Osteocyte (in vitro differentiated cells): ENCODE measurements around the gene NCOA3. TPM values are rescaled to one million over a fixed set of nuclear protein-coding genes. Genes with fewer than 3 reads are reported as not detected.

Experiments used
- DNase-seq: peaks from one replicate; pipeline ENCODE4 v3.0.0; 2021; ENCODE audit warnings: mixed read lengths; ENCODE audit not compliant: unreplicated experiment; ENCODE audit errors: extremely low spot score
- H3K27ac Mint-ChIP-seq: one replicate; pipeline ENCODE4 v1.8.0; 2021; ENCODE audit warnings: mild to moderate bottlenecking, mixed read lengths; ENCODE audit not compliant: unreplicated experiment
- H3K27me3 Mint-ChIP-seq: one replicate; pipeline ENCODE4 v1.8.0; 2021; ENCODE audit warnings: mixed read lengths; ENCODE audit not compliant: unreplicated experiment
- H3K36me3 Mint-ChIP-seq: one replicate; pipeline ENCODE4 v1.8.0; 2021; ENCODE audit warnings: mixed read lengths; ENCODE audit not compliant: unreplicated experiment
- H3K4me1 Mint-ChIP-seq: one replicate; pipeline ENCODE4 v1.8.0; 2021; ENCODE audit warnings: mixed read lengths; ENCODE audit not compliant: unreplicated experiment
- H3K4me3 Mint-ChIP-seq: one replicate; pipeline ENCODE4 v1.8.0; 2021; ENCODE audit warnings: mild to moderate bottlenecking, moderate library complexity, mixed read lengths; ENCODE audit not compliant: unreplicated experiment
- H3K9me3 Mint-ChIP-seq: one replicate; pipeline ENCODE4 v1.8.0; 2021; ENCODE audit warnings: mixed read lengths; ENCODE audit not compliant: unreplicated experiment
- total RNA-seq: library from RNA; stranded (reverse); gene quantifications from 2 replicates; pipeline ENCODE4 v1.2.1, GENCODE V29; 2021
- TF ChIP-seq, protein P1 (sequence below): fragments of 200-600 bp; sonication (generic); IDR thresholded peaks from 2 replicates; pipeline ENCODE4 v1.5.0; 2021; ENCODE audit warnings: antibody characterized with exemption, mild to moderate bottlenecking, moderate library complexity

Gene NCOA3
- total RNA-seq, 1 donor from 2014 or later = 75.9 TPM

DNA sequence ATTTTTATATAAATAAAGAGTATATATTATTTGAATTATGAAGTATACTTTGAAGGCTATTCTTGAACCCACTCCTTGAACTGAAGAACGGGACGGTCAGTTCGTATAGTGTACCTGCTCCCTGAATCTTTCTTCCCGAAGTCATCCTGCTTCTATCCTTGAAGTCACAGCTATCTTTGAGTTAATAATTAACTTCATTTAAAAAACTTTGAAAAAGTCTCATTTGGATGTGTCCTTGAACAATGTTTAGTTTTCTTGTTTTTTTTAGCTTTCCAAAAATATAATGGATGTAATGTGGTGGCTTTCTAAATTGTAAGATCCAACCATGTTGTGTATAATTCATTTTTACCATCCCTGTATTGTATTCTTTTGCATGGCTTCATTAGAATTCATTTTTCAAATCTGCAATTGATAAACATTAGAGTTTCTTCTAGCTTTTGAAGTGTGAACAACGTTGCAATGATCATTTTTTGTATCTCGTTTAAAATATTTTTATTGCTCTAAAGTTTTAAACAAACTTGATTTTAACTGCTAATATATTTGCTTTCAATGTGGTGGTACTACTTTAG is 94.4 kb downstream of the NCOA3 start:
- Mint-ChIP-seq H3K36me3 (peaks cover 11% of the 10 kb centered on the region), H3K27ac (no peak overlapping the region), H3K4me1 (peaks cover 26% of the 10 kb centered on the region), H3K4me3 (no peak overlapping the region), H3K27me3 (no peaks in the 10 kb centered on the region), H3K9me3 (no peaks in the 10 kb centered on the region)
- DNase-seq = no peak
- TF ChIP-seq, protein P1, sequence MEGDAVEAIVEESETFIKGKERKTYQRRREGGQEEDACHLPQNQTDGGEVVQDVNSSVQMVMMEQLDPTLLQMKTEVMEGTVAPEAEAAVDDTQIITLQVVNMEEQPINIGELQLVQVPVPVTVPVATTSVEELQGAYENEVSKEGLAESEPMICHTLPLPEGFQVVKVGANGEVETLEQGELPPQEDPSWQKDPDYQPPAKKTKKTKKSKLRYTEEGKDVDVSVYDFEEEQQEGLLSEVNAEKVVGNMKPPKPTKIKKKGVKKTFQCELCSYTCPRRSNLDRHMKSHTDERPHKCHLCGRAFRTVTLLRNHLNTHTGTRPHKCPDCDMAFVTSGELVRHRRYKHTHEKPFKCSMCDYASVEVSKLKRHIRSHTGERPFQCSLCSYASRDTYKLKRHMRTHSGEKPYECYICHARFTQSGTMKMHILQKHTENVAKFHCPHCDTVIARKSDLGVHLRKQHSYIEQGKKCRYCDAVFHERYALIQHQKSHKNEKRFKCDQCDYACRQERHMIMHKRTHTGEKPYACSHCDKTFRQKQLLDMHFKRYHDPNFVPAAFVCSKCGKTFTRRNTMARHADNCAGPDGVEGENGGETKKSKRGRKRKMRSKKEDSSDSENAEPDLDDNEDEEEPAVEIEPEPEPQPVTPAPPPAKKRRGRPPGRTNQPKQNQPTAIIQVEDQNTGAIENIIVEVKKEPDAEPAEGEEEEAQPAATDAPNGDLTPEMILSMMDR = no peak

DNA sequence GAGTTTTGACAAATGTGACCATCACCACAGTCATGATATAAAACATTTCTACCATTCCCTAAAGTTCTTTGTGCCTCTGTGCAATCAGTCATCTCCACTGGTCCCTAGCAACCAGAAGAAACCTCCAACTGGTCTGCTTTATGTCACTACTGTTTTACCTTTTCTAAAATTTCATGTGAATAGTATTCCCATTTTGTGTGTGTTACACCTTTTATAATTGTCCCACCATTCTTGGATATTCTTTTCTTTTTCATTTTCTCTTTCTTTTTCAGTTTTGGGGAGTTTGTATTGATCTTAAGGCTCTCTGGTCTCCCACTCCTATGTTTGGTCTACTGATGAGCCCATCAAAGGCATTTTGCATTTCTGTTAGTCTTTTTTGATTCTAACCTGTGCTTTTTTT is 95.4 kb downstream of the NCOA3 start:
- DNase-seq = no peak
- H3K4me3 Mint-ChIP-seq = no peak overlapping the region
- TF ChIP-seq, protein P1 = no peak
- H3K4me1 Mint-ChIP-seq = peaks cover 22% of the 10 kb centered on the region
- H3K36me3 Mint-ChIP-seq = peaks cover 4% of the 10 kb centered on the region
- no peaks in the 10 kb centered on the region for H3K27me3 Mint-ChIP-seq
- H3K9me3 Mint-ChIP-seq = no peaks in the 10 kb centered on the region
- peak overlapping the region; percentile 55 for H3K27ac Mint-ChIP-seq

DNA sequence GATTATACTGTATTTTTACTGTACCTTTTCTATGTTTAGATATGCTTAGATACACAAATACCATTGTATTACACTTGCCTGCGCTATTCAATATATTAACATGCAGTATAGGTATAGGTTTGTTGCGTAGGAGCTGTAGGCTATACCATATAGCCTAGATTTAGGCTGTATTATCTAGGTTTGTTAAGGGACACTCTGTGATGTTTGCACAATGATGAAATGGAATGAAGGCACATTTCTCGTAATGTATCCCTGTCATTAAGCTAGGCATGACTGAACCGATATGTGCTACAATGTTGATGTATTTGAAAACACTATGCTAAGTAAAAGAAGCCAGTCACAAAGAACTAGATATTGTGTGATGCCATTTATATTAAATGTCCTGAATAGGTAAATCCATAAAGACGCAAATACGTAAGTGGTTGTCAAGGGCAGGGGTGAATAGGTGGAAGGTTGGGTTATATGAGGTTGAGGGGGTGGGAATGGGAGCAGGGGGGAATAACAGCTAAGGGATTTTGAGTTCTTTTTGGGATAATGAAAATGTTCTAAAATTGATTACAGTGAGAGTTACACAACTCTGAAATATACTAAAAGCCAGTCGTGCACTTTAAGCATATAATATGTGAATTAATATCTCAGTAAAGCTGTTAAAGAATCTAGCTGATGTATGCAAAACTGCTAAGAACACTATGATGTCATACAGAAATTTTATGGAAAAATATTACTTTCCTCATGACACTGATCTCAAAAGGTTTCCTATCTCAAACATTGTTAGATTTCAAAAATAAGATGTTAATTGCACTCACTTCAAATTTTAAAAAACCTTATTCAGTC is 97.4 kb downstream of the NCOA3 start:
- Mint-ChIP-seq H3K4me1 (peaks cover 20% of the 10 kb centered on the region), H3K27me3 (no peaks in the 10 kb centered on the region), H3K27ac (peak overlapping the region; percentile 15), H3K9me3 (peaks cover 4% of the 10 kb centered on the region), H3K4me3 (no peak overlapping the region), H3K36me3 (peaks cover 17% of the 10 kb centered on the region)
- TF ChIP-seq, protein P1 = no peak
- no peak for DNase-seq

DNA sequence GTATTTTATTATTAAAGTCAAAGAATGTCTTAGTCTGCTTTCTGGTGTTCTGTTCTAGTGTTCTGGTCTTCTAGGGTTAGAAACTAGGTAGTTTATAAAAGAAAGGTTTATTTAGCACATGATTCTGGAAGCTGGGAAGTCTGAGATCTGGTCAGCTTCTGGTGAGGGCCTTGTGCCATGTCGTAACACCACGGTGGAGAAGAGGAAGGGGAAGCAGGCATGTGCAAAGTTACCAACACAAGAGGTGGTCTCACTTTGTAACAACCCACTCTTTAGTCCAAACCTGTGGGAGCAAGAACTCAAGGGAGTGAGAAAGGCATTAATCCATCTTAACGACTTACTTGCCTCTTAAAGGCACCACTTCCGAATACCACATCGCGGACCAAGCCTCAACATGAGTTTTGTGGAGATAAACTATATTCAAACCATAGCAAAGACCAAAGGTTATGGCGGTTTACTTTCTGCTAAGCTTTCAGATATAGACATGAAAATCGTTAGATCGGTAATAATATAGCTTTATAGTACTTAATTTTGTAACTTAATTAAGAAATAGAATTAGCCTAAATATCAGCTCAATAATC is 99.4 kb downstream of the NCOA3 start:
- H3K9me3 Mint-ChIP-seq = peaks cover 4% of the 10 kb centered on the region
- TF ChIP-seq, protein P1 = no peak
- H3K27ac Mint-ChIP-seq = no peak overlapping the region
- H3K36me3 Mint-ChIP-seq = peaks cover 19% of the 10 kb centered on the region
- no peaks in the 10 kb centered on the region for H3K27me3 Mint-ChIP-seq
- H3K4me1 Mint-ChIP-seq = peaks cover 19% of the 10 kb centered on the region
- H3K4me3 Mint-ChIP-seq = no peak overlapping the region
- no peak for DNase-seq

DNA sequence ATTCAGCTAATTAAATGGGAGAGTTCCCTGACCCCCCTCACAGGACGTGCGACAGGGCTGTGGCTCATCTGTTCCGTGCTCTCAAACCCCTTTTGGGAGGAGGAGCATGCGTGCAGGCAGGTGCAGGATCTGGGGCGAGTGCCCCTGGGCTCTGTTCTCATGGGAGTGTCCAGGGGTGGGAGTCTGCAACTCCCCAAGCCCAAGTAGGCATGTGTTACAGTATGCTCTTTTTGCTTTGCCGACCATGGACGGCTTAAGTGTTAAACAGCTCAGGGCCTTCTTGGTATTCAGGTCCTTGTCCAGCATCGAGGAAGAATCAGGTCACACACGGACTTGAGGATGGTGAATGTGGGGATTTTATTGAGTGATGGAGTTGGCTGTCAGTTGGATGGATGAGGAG is 101.6 kb downstream of the NCOA3 start:
- Mint-ChIP-seq H3K4me3 (no peak overlapping the region), H3K36me3 (peaks cover 19% of the 10 kb centered on the region), H3K9me3 (peaks cover 4% of the 10 kb centered on the region), H3K27ac (no peak overlapping the region), H3K4me1 (peaks cover 26% of the 10 kb centered on the region), H3K27me3 (no peaks in the 10 kb centered on the region)
- TF ChIP-seq, protein P1 = no peak
- DNase-seq = no peak
